ENCODE data around the gene ZNF598. TPM values are rescaled to one million over a fixed set of nuclear protein-coding genes. Genes with fewer than 3 reads are reported as not detected.

Gene ZNF598
- polyA plus RNA-seq, 2 of the 4 experiments (the other 2 are of a cell fraction): 17.7 to 33.8 TPM

DNA sequence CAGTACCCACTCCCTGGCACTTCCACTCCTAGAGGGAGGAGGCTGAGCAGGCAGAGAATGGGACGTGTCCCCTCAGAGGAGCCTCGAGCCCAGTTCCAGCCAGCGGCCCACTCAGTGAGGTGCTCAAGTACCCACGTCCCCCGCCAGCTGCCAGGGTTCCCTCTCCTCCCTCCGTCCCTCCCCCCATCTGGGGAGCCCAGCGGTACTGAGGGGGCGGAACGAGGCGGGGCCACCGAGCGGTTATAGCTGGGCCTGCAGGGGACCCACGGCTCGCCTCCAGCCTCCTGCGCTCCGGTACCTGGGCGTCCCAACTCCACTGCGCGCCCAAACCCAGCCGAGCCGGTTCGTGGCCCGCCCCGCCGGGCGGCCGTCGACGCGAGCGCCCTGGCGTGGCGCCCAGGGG is 9.9 kb upstream of the ZNF598 start, which contains the start of gene NPW (continued):
- TF ChIP-seq JUN (IDR thresholded peaks at IDR 0.05): no peak

DNA sequence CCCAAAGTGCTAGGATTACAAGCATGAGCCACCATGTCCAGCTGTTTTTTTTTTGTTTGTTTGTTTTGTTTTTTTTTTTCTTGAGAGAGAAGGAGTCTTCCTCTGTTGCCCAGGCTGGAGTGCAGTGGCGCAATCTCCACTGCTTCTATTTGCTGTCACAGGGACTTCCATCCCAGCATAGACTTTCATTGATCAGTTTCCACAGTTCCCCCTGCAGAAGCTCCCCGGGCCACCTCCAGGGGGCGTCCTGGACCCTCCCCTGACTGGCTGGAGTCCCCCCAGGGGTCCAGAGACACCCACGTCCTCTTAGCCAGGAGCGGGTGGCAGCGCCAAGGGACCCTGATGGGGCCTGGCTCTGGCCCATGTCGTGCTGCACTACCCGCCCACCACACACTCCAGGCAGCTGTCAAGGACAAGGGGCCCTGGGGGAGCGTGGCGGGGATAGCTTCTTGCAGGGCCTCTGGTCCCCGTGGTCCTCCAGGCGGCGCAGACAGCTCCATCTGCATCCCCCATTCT is 6.8 kb upstream of the ZNF598 start:
- ATAC-seq: peak; percentile 3; a peak in 2 of 6 replicates
- no peak for TF ChIP-seq HDAC2 (IDR thresholded peaks at IDR 0.05)
- TF ChIP-seq CHD4 (IDR thresholded peaks at IDR 0.05; ENCODE audit: borderline replicate concordance): no peak
- TF ChIP-seq ZSCAN20 (CRISPR knock-in tag; IDR thresholded peaks at IDR 0.05): no peak
- peak; percentile 32 to 64; a peak in 1 of 4 replicates for TF ChIP-seq CEBPB (IDR thresholded peaks at IDR 0.05)
- TF ChIP-seq NR3C1 (IDR thresholded peaks at IDR 0.05): no peak
- TF ChIP-seq MAX (IDR thresholded peaks at IDR 0.05): no peak
- TF ChIP-seq MYC (IDR thresholded peaks at IDR 0.05; ENCODE audit: borderline replicate concordance, low read length): no peak
- peak; percentile 42 for TF ChIP-seq CTCF (IDR thresholded peaks at IDR 0.05)
- TF ChIP-seq ZFP36 (IDR thresholded peaks at IDR 0.05; ENCODE audit: borderline replicate concordance, partially characterized antibody): no peak
- no peak for TF ChIP-seq TFCP2L1 (CRISPR knock-in tag; IDR thresholded peaks at IDR 0.05)
- TF ChIP-seq, protein P1, sequence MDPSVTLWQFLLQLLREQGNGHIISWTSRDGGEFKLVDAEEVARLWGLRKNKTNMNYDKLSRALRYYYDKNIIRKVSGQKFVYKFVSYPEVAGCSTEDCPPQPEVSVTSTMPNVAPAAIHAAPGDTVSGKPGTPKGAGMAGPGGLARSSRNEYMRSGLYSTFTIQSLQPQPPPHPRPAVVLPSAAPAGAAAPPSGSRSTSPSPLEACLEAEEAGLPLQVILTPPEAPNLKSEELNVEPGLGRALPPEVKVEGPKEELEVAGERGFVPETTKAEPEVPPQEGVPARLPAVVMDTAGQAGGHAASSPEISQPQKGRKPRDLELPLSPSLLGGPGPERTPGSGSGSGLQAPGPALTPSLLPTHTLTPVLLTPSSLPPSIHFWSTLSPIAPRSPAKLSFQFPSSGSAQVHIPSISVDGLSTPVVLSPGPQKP (IDR thresholded peaks at IDR 0.05; ENCODE audit: low read depth, low read length): no peak
- Histone ChIP-seq H3K4me2 (peak overlapping the region; percentile 74), H3K4me1 (peaks cover 28% of the 10 kb centered on the region), H3K9me3 (no peaks in the 10 kb centered on the region), H3K27ac (peak overlapping the region; percentile 93 to 94), H3K4me3 (no peak overlapping the region)
- DNase-seq (ENCODE audit: low read depth in 1 of 2, low spot score in 1 of 2): no peak
- 69% methylated on average over 9 of the region's 13 CpGs for WGBS (ENCODE audit: missing lambda C conversion rate)
- no peak for FAIRE-seq
- ChIA-PET CTCF (interaction anchor here (0.6 to 2.3 kb wide), 17 partner anchors 9 to 217 kb away, joined by 3 to 15 read pairs (median 4); partner anchors contain the start of genes NHERF2, NTHL1 and TSC2), POLR2A (interaction anchor here (2.3 kb wide), 1 partner anchor 139 kb away, joined by 9 read pairs; the partner anchor contains the start of gene TRAF7)

DNA sequence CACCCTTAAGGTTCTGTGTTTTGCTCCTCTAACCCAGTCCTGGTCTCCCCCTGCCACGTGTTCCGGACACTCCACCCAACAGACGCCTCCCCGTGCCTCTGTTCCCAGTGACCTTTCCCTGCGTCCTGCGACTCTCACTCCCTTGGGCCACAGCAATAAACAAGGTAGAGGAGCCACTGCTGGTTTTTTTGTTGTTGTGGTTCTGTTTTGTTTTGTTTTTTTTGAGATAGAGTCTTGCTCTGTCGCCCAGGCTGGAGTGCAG is 6.3 kb upstream of the ZNF598 start:
- 0 out of 3 replicates have a peak overlapping the region, but pooled peaks have one; percentile 8 for H3K4me3 ChIP-seq
- no peak for FAIRE-seq
- no peaks in the 10 kb centered on the region for H3K9me3 ChIP-seq
- peak overlapping the region; percentile 93 to 94 for H3K27ac ChIP-seq
- ATAC-seq: no peak; a peak in 2 of 6 replicates
- no peak for DNase-seq (ENCODE audit: low read depth in 1 of 2, low spot score in 1 of 2)
- H3K4me2 ChIP-seq: peak overlapping the region; percentile 74
- 54% methylated on average over 7 of the region's 7 CpGs for WGBS (ENCODE audit: missing lambda C conversion rate)
- TF ChIP-seq ZNF302 (CRISPR knock-in tag; IDR thresholded peaks at IDR 0.05) (peak; percentile 58; the same call in 1 of the 2 replicates), HOXB13 (CRISPR knock-in tag; IDR thresholded peaks at IDR 0.05; ENCODE audit: low read depth) (0 out of 2 replicates have a peak, but pooled peaks have one; percentile 47), HOXB5 (CRISPR knock-in tag; IDR thresholded peaks at IDR 0.05) (no peak), EHF (CRISPR knock-in tag; IDR thresholded peaks at IDR 0.05) (peak; percentile 86), PHF8 (IDR thresholded peaks at IDR 0.05; ENCODE audit: borderline replicate concordance, low read depth) (no peak), HOXA7 (CRISPR knock-in tag; IDR thresholded peaks at IDR 0.05) (0 out of 2 replicates have a peak, but pooled peaks have one; percentile 36)
- ChIA-PET CTCF (interaction anchor here (0.6 to 2.3 kb wide), 12 partner anchors 9 to 218 kb away, joined by 3 to 15 read pairs (median 6); partner anchors contain the start of gene NHERF2), POLR2A (interaction anchor here (1.1 to 2.3 kb wide), 2 partner anchors 51 to 140 kb away, joined by 4 to 9 read pairs; partner anchors contain the start of genes RPS2 and TRAF7)
- peaks cover 29% of the 10 kb centered on the region for H3K4me1 ChIP-seq
